Measurements from ENCODE around the gene CREBBP. TPM values are rescaled to one million over a fixed set of nuclear protein-coding genes. Genes with fewer than 3 reads are reported as not detected.

Gene CREBBP
- total RNA-seq, 4 donors from 2014 or later, result 38.9 to 105 (median 51.8) TPM

DNA sequence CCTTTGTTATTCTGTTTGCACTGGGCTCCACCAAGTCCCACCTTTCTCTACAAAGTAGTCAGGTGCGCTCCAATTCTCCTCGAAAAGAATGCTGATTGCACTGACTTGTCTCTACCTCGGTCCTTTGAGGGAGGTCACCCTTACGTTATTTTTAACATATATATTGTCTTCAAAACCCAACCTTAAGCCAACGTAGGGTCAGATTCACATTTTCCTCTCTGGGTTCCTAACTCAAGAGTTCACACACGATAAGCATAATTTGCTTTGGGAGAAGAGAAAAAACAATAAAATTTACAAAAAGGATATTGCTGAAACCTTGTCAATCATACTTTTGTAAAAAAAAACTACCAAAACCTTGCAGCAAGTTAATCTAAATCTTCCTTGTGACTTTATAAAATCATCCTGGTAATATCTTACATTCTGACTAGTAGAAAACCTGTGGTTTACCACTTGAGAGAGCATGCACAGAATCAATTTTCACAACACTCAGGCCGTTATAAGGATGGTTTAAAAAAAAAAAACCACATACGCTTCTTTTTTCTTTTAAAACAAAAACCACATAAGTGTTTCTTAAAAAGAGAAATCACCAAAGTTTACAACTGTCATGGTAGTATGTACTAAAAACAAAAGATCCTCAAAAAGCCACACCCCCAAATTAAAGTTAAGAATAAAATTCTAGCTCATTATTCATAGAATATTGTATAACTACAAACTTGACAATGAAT is 91.0 kb downstream of the CREBBP start:
- no peak for ATAC-seq (ENCODE audit: low FRiP score)
- no peak for DNase-seq (ENCODE audit: low spot score)
- TF ChIP-seq, protein P1, sequence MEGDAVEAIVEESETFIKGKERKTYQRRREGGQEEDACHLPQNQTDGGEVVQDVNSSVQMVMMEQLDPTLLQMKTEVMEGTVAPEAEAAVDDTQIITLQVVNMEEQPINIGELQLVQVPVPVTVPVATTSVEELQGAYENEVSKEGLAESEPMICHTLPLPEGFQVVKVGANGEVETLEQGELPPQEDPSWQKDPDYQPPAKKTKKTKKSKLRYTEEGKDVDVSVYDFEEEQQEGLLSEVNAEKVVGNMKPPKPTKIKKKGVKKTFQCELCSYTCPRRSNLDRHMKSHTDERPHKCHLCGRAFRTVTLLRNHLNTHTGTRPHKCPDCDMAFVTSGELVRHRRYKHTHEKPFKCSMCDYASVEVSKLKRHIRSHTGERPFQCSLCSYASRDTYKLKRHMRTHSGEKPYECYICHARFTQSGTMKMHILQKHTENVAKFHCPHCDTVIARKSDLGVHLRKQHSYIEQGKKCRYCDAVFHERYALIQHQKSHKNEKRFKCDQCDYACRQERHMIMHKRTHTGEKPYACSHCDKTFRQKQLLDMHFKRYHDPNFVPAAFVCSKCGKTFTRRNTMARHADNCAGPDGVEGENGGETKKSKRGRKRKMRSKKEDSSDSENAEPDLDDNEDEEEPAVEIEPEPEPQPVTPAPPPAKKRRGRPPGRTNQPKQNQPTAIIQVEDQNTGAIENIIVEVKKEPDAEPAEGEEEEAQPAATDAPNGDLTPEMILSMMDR (IDR thresholded peaks at IDR 0.05), result no peak

DNA sequence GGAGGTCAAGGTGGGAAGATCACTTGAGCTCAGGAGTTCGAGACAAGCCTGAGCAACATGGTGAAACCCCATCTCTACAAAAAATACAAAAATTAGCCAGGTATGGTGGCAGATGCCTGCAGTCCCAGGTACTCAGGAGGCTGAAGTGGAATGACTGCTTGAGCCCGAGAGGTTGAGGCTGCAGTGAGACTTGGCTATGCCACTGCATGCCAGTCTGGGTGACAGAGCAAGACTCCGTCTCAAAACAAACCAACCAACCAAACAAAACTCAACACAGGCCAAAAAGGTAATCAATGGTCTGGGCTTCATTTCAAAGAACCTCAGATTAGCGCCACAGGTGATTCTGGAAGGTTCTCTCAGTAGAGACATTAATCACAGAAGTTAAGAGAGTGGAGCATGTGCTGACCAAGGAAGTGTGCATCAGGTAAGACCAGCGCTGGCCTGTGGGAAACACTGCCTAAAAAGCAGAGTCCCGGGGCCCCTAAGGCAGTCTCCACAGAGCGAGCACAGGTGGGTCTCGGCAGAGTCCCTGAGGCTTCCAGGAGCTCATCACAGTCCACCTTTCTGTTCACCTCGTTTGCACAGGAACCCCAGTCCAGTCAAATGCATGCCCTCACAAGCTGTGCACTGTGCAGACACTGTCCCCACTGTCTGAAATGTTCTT is 91.7 kb downstream of the CREBBP start:
- TF ChIP-seq, protein P1 (IDR thresholded peaks at IDR 0.05), result no peak
- ATAC-seq (ENCODE audit: low FRiP score) (no peak), DNase-seq (ENCODE audit: low spot score) (no peak)

DNA sequence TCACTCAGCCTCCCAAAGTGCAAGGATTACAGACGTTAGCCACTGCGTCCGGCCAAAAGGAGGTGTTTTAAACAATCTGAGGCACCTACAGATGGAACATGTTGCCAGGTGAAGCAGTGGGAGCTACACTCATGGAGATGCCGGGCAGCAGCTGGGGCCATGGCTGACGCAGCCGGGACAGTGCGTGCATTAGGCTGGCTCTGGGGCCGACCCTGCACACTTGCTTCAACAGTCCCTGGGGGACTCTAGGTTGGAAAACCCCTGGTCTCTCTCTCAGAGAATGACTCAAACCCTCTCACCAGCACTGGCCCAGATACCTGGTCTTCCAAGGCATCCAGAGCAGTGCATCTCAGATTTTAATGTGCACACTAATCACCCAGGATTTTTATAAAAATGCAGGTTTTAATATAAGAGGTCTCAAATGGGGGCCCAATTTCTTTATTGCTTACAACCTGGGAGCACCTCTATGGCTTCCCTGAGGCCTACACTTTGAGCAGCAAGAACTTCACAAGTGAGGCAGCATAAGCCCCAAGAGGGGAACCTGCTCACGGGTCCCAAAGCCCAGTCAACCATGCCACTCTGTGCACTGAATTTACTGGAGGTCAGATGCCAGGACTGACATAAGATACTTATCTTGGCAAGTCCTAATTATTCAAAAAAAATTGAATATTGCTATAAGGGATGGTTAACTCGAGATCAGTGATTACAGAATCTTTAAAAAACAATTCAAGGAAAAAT is 92.4 kb downstream of the CREBBP start:
- no peak for DNase-seq (ENCODE audit: low spot score)
- peak; percentile 23 for ATAC-seq (ENCODE audit: low FRiP score)
- TF ChIP-seq, protein P1 (IDR thresholded peaks at IDR 0.05), result no peak

DNA sequence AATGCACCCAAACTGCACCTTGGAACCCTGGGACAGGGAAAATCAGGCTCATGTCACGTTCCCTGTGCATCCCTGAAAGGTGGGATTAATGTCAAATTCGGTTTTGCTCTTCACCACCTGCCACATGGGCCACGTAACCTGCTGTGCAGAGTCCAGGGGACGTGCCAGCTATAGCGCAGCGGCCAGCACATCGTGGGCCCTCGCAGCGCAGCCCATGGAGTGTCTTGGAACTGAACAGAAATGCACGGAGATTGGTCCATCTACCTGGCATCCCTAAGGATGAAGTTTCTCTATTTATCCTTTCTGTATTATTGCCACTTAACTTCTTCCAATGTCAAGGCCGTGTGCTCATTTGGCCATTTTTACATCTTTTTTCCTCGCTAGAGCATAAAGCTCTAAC is 95.1 kb downstream of the CREBBP start:
- ATAC-seq (ENCODE audit: low FRiP score) (no peak), DNase-seq (ENCODE audit: low spot score) (no peak)
- TF ChIP-seq, protein P1 (IDR thresholded peaks at IDR 0.05), result no peak

DNA sequence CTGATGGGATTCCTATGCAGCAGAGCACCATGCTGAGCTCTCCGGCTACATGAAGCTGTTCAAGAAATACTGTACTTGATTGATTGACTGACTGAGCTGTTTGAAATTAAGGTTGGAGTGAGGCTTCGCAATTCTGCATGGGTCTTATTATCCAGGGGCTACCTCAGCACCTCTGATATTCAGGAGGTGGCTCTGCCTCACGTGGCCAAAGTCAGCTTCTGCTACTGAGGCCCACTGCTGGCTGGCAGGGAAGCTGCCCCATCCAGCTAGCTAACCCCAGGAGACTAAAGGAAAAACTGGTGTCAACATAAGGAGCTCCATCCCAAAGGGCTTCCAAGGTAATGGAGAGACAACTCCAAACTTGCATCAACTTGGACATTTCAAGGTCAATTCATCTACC is 97.0 kb downstream of the CREBBP start:
- no peak for ATAC-seq (ENCODE audit: low FRiP score)

DNA sequence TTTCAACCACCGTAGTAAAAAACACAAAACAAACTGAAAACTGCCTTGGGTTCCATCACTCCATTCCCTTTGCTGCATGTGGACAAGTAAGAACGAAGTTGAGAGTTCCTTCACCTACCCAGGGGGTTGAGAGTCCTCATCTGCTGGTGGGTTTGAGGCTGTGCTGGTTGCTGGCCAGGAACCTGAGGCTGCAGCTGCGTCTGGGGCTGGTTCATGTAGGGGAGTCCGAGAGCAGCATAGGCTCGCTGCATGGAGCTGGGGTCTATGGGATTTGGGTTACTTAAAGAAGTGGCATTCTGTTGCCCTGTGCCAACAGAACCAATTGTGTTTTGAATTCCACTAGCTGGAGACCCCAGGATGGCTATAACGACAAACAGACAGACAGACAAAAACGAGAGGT is 97.9 kb downstream of the CREBBP start:
- DNase-seq (ENCODE audit: low spot score) (no peak), ATAC-seq (ENCODE audit: low FRiP score) (no peak)
- TF ChIP-seq, protein P1 (IDR thresholded peaks at IDR 0.05), result no peak

More for the DNA sequence above, 97.0 kb downstream of the CREBBP start:
- no peak for DNase-seq (ENCODE audit: low spot score)
- TF ChIP-seq, protein P1 (IDR thresholded peaks at IDR 0.05), result no peak

Measured in omental fat pad (tissue), 4 donors.